Fibroblast of skin of left biceps (primary cell): ENCODE results near the gene SPPL2A.
"Not testable (repeated sequence)": the region's sequence is repeated elsewhere in the genome, so short reads cannot be mapped to it uniquely, and the experiment has no call there.

Source experiments
- DNase-seq, 2 experiments: peaks; one replicate each; pipeline ENCODE4 v3.0.0-alpha.2; 2013; ENCODE audit warnings: low read depth in 2 of 2

Gene SPPL2A

GRCh38 chr15:50767332-50767861 lies 1.9 kb upstream of the SPPL2A start:
- DNase-seq, result no peak

GRCh38 chr15:50764461-50765194 lies 878 bp downstream of the SPPL2A start:
- no peak for DNase-seq

- no peak for DNase-seq
Observed at GRCh38 chr15:50758712-50759205, 6.7 kb downstream of the SPPL2A start.

- no peak for DNase-seq
Observed at GRCh38 chr15:50753463-50753862, 12.0 kb downstream of the SPPL2A start.

GRCh38 chr15:50751394-50751793 lies 14.1 kb downstream of the SPPL2A start:
- no peak for DNase-seq

GRCh38 chr15:50750227-50750705 lies 15.2 kb downstream of the SPPL2A start:
- no peak for DNase-seq

- DNase-seq, result no peak
Observed at GRCh38 chr15:50747523-50747922, 18.0 kb downstream of the SPPL2A start.

GRCh38 chr15:50744601-50745000 lies 20.9 kb downstream of the SPPL2A start:
- no peak for DNase-seq

- DNase-seq, result no peak
Observed at GRCh38 chr15:50740955-50741354, 24.6 kb downstream of the SPPL2A start.

GRCh38 chr15:50736823-50737222 lies 28.7 kb downstream of the SPPL2A start:
- DNase-seq, result no peak

GRCh38 chr15:50735156-50735555 lies 30.4 kb downstream of the SPPL2A start:
- DNase-seq, result no peak

GRCh38 chr15:50726315-50726714 lies 39.2 kb downstream of the SPPL2A start:
- DNase-seq, result no peak

GRCh38 chr15:50718700-50719125 lies 46.8 kb downstream of the SPPL2A start:
- DNase-seq, result no peak

- no peak for DNase-seq
Observed at GRCh38 chr15:50712018-50712417, 53.5 kb downstream of the SPPL2A start.

- DNase-seq, result no peak
Observed at GRCh38 chr15:50710585-50710984, 54.9 kb downstream of the SPPL2A start.

- no peak for DNase-seq
Observed at GRCh38 chr15:50707878-50708427, 57.6 kb downstream of the SPPL2A start.

GRCh38 chr15:50702762-50703334 lies 62.7 kb downstream of the SPPL2A start:
- DNase-seq, result no peak

- DNase-seq, result no peak
Observed at GRCh38 chr15:50698101-50698500, 67.4 kb downstream of the SPPL2A start.

GRCh38 chr15:50697109-50697797 lies 68.3 kb downstream of the SPPL2A start:
- DNase-seq, result no peak

GRCh38 chr15:50694634-50695165 lies 70.8 kb downstream of the SPPL2A start:
- not testable (repeated sequence) for DNase-seq

- no peak for DNase-seq
Observed at GRCh38 chr15:50687302-50687902, 78.1 kb downstream of the SPPL2A start.
